Thoracic aorta (tissue), 2 donors: ENCODE data around the gene TRIM4. TPM values are rescaled to one million over a fixed set of nuclear protein-coding genes. Genes with fewer than 3 reads are reported as not detected.

Source experiments
- ATAC-seq: fragments of 150-250 bp; one replicate; pipeline ENCODE4 v1.8.0; 2017; ENCODE audit warnings: low read depth; ENCODE audit not compliant: insufficient number of reproducible peaks, low FRiP score
- DNase-seq: peaks from one replicate; pipeline ENCODE4 v3.0.0-alpha.2; 2020; ENCODE audit warnings: low spot score
- H3K27ac ChIP-seq, 2 donors: fragments of 200-600 bp; sonication (generic); 1 replicate in 1 of 2; 2 replicates in 1 of 2; pipeline ENCODE4 v1.5.1; 2016; ENCODE audit warnings: mild to moderate bottlenecking in 2 of 2, moderate library complexity in 2 of 2
- H3K27me3 ChIP-seq: fragments of 200-600 bp; sonication (generic); replicated peaks from 2 replicates; pipeline ENCODE4 v1.6.0; 2016; ENCODE audit warnings: mild to moderate bottlenecking; ENCODE audit not compliant: insufficient read depth
- H3K36me3 ChIP-seq: fragments of 200-600 bp; sonication (generic); one replicate; pipeline ENCODE4 v1.5.1; 2016
- H3K4me1 ChIP-seq, 2 donors: fragments of 200-600 bp; sonication (generic); 1 replicate in 1 of 2; 2 replicates in 1 of 2; pipeline versions ENCODE4 v1.5.1 to v1.6.0; 2016; ENCODE audit warnings: low read depth in 2 of 2, mild to moderate bottlenecking in 1 of 2; ENCODE audit not compliant: control insufficient read depth in 1 of 2
- H3K4me3 ChIP-seq: fragments of 200-600 bp; sonication (generic); 2 replicates; pipeline ENCODE4 v1.5.1; 2016; ENCODE audit warnings: mild to moderate bottlenecking
- H3K9me3 ChIP-seq: fragments of 200-600 bp; sonication (generic); 2 replicates; pipeline ENCODE4 v1.5.1; 2016
- CTCF ChIP-seq: fragments of 200-600 bp; sonication (generic); IDR thresholded peaks from one replicate; pipeline ENCODE4 v1.5.1; 2019; ENCODE audit warnings: antibody characterized with exemption
- total RNA-seq, 2 donors: library from RNA; depleted of rRNA; stranded (reverse); fragments of >200 nt; gene quantifications; one replicate each; pipeline versions ENCODE4 v1.1.0 to v1.2.3, GENCODE V29; 2016

TRIM4 gene
- total RNA-seq, 2 donors from 2014 or later, result 35.2 to 42.5 TPM

- no peak for TF ChIP-seq CTCF
- Histone ChIP-seq H3K27ac (no peak overlapping the region), H3K4me1 (no peaks in the 10 kb centered on the region), H3K27me3 (no peaks in the 10 kb centered on the region), H3K4me3 (no peak overlapping the region), H3K9me3 (no peaks in the 10 kb centered on the region), H3K36me3 (no peaks in the 10 kb centered on the region)
- ATAC-seq (no peak), DNase-seq (no peak)
These were observed 7.0 kb upstream of the TRIM4 start for GRCh38 chr7:99926321-99926720.

GRCh38 chr7:99923200-99923599 is 3.9 kb upstream of the TRIM4 start:
- no peak for ATAC-seq
- Histone ChIP-seq H3K4me3 (no peak overlapping the region), H3K36me3 (no peaks in the 10 kb centered on the region), H3K9me3 (no peaks in the 10 kb centered on the region), H3K27me3 (no peaks in the 10 kb centered on the region), H3K4me1 (peaks cover 14% of the 10 kb centered on the region in 2 donors), H3K27ac (no peak overlapping the region)
- DNase-seq, result no peak
- no peak for TF ChIP-seq CTCF

DNA sequence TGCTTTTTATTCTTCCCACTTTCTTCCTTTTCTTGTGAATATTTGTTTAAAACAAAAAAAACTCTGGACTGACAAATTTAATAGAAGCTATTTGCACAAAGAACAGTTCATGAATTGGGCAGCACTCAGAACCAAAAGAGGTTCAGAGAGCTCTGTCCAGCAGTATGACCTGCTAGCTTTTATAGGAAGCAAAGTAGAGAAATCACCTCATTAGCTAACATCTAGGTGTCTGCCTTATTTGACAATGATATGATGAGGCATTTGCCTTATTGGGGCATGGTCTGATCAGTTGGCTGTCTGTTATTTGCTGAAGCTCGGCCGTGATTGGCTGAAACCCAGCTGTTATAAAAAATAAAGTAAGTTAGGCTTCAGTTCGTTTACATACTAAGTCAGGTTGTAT is 819 bp upstream of the TRIM4 start:
- Histone ChIP-seq H3K36me3 (no peaks in the 10 kb centered on the region), H3K27ac (peak overlapping the region; percentile 95 to 97), H3K4me1 (peaks cover 33 to 43% of the 10 kb centered on the region in 2 donors), H3K27me3 (no peaks in the 10 kb centered on the region), H3K9me3 (no peaks in the 10 kb centered on the region), H3K4me3 (peak overlapping the region; percentile 96)
- DNase-seq, result no peak
- ATAC-seq, result no peak
- no peak for TF ChIP-seq CTCF

DNA sequence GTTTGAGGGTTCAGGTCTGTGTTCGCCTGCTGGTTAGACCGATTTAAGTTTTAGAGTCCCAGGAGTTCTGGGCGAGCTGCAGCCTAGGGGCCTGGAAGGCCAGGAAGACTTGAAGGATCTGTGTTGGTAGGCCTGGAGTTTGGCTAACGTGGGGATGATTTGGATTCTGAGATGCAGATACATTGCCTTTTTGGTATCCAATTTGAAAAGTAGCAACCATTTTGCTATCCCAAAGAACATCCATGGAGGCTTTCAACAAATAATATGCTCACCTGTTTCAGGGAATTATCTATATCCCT is 433 bp upstream of the TRIM4 start:
- Histone ChIP-seq H3K36me3 (no peaks in the 10 kb centered on the region), H3K9me3 (no peaks in the 10 kb centered on the region), H3K27ac (peak overlapping the region; percentile 95 to 97), H3K27me3 (no peaks in the 10 kb centered on the region), H3K4me1 (peaks cover 33 to 43% of the 10 kb centered on the region in 2 donors), H3K4me3 (peak overlapping the region; percentile 96)
- no peak for TF ChIP-seq CTCF
- ATAC-seq (no peak), DNase-seq (no peak)

DNA sequence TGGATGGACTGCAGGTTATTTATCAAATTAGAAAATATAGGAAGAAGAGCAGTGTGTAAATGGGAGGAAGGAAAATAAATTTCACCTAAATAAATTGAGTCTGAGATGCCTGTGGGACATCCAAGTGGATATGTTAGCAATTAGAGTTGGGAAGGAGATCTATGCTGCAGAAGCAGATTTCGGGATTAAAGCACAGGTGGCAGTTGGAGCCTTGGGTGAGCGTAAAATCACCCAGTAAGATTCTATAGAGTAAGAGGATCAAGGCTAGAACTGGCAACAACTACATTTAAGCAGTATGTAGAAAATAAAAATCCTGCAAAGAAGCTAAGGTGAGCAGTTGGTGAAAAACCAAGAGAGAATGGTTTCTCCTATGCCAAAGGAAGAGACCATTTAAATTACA is 8.4 kb downstream of the TRIM4 start:
- no peaks in the 10 kb centered on the region for H3K27me3 ChIP-seq
- TF ChIP-seq CTCF, result no peak
- ATAC-seq (no peak), DNase-seq (no peak)
- peaks cover 29% of the 10 kb centered on the region for H3K36me3 ChIP-seq
- peaks cover 0 to 7% of the 10 kb centered on the region in 2 donors for H3K4me1 ChIP-seq
- H3K9me3 ChIP-seq, result no peaks in the 10 kb centered on the region
- H3K4me3 ChIP-seq, result no peak overlapping the region
- no peak overlapping the region for H3K27ac ChIP-seq
